HG03457 (cell line): Measurements from ENCODE around the gene MPP3.

ENCODE experiments used
- ATAC-seq: cut with Tn5 transposase; IDR thresholded peaks from one replicate; pipeline ENCODE4 v1.9.1; 2021; ENCODE audit warnings: moderate number of reproducible peaks; ENCODE audit not compliant: unreplicated experiment

MPP3 gene

GRCh38 chr17:43774304-43775250, 58.4 kb downstream of the MPP3 start:
- ATAC-seq: no peak

- ATAC-seq: no peak
Observed at GRCh38 chr17:43772877-43773648, 59.9 kb downstream of the MPP3 start.

GRCh38 chr17:43771463-43771862, 61.5 kb downstream of the MPP3 start:
- no peak for ATAC-seq

- no peak for ATAC-seq
Observed at GRCh38 chr17:43770957-43771356, 62.0 kb downstream of the MPP3 start.

- no peak for ATAC-seq
Observed at GRCh38 chr17:43769859-43770258, 63.1 kb downstream of the MPP3 start.

GRCh38 chr17:43769426-43769825, 63.5 kb downstream of the MPP3 start:
- ATAC-seq: no peak

- ATAC-seq: no peak
Observed at GRCh38 chr17:43768943-43769342, 64.0 kb downstream of the MPP3 start.

GRCh38 chr17:43768382-43768781, 64.6 kb downstream of the MPP3 start:
- ATAC-seq: no peak

GRCh38 chr17:43767713-43768059, 65.3 kb downstream of the MPP3 start:
- ATAC-seq: no peak

- ATAC-seq: no peak
Observed at GRCh38 chr17:43767053-43767712, 65.8 kb downstream of the MPP3 start.

GRCh38 chr17:43766413-43767052, 66.4 kb downstream of the MPP3 start:
- ATAC-seq: no peak

GRCh38 chr17:43760254-43760852, 72.6 kb downstream of the MPP3 start:
- ATAC-seq: no peak

GRCh38 chr17:43759836-43760235, 73.1 kb downstream of the MPP3 start:
- no peak for ATAC-seq

- no peak for ATAC-seq
Observed at GRCh38 chr17:43758497-43759174, 74.3 kb downstream of the MPP3 start, which contains the start of gene SOST. Gene SOST, minus strand, starts transcription at chr17:43758791. Its CDS starts 50 bp downstream, at chr17:43758741.

- no peak for ATAC-seq
Observed at GRCh38 chr17:43758086-43758485, 74.9 kb downstream of the MPP3 start.

GRCh38 chr17:43757171-43757660, 75.7 kb downstream of the MPP3 start:
- no peak for ATAC-seq

GRCh38 chr17:43756201-43756600, 76.7 kb downstream of the MPP3 start:
- no peak for ATAC-seq

- ATAC-seq: no peak
Observed at GRCh38 chr17:43755389-43755875, 77.5 kb downstream of the MPP3 start.

- ATAC-seq: no peak
Observed at GRCh38 chr17:43754947-43755346, 78.0 kb downstream of the MPP3 start.
